ENCODE measurements around the gene AIG1.

Gene AIG1

DNA sequence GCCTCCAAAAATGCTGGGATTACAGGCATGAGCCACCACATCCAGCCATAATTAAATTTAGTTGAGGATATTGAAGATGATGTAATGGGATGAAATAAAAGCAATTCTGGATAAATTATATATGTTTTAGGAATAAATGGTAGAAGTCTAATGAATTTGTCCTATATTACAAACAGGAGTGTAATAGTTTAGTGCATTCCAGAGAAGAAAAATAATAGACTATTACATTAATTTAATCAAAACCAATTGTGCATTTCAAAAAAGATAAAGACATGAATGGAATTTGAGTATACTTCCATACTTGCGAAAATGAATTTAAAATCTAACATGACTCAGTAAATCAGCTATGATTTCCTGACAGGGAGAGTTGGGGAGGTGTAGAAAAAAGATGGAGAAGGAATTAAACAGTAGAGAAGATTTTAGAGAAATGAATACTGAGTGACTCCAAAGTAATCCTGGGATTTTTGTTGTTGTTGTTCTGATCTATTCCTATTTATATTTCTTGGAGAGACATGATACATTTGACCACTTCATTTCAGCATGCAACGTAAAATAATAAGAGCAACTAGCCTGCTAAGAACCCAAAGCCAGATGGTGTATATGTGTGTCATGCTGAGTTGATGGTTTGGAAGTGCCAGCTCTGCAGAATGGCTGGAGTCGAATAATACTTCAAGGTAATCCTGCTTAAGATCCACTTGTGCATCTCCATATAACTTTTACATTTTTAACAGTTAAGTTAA, 67.4 kb downstream of the AIG1 start:
- no peak for DNase-seq (ENCODE audit: low read depth in 2 of 2)

DNA sequence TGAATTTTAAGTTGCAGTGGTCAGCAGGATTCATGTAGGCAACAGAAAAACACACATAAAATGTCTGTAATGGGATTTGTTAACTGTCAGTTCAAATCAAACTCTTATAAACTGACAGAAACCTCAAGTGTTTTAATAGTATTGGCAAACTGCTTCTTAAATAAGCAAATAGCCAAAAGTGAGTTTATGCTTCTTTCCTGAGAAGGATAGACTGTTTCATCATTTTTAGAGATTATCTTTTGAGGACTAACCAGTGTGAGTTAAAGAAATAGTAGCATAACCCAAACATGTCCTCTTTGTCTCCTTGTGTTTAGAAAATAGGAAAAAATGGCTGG, 68.0 kb downstream of the AIG1 start:
- DNase-seq (ENCODE audit: low read depth in 2 of 2) = no peak

- no peak for DNase-seq (ENCODE audit: low read depth in 2 of 2)
Measured at GRCh38 chr6:143130928-143131327, 70.2 kb downstream of the AIG1 start.

DNA sequence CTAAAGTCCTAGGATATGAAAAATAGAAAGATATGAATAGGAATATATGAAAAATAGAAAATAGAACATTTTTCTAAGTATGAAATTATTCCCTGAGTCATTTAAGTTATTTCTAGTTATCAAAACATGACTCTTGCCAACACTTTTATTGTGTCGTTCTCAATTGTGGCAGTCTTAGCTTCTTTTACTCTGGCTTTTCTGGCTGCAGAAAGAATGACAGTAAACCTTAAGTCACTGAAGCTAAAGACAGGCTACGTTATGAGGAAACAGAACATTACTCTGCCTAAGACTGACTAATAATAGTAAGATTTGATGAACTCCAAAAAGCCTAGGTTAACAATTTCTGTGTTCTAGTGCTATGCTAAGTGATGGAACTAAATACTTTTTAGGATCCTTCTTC, 74.6 kb downstream of the AIG1 start:
- DNase-seq (ENCODE audit: low read depth in 2 of 2) = no peak

- DNase-seq (ENCODE audit: low read depth in 2 of 2) = no peak
Measured at GRCh38 chr6:143135797-143136561, 75.3 kb downstream of the AIG1 start.

DNA sequence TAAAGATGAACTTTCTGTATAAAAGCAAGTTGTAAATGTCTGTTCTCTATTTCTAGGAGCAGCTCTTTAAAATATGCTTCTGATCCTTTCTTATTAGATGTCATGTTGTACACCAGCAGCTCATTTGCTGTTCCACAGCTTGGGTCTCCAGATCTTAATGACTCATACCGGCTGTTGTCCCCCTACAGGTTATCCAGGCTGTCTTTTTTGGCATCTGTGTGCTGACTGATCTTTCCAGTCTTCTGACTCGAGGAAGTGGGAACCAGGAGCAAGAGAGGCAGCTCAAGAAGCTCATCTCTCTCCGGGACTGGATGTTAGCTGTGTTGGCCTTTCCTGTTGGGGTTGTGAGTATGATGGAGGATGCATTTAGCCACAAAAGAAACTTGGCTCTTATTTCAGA, 76.0 kb downstream of the AIG1 start:
- DNase-seq (ENCODE audit: low read depth in 2 of 2) = no peak

DNA sequence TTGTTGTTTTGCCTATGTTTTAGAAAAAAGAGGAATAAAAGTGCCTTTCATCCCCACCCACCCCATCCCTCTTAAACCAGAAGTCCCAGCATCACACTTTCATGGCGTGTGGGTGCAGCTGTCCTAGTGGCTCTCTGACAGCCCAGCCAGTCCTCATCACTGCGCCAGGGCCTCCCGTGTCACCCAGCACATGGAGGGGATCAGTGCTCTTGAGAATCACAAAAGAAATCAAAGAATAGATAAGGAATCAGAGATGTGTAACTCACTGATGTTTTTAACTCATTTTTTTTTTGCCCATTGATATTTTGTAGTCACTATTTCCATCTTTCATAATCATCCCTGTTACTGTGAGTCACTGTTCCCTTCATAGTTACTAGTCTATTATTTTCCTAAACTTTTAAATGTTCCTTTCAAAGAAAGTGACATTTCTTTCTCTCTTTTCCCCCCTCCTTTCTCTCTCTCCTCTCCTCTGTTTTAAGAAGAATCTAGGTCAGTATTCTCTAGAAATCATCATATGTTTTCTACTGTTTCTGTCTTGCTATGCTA, 78.6 kb downstream of the AIG1 start:
- DNase-seq (ENCODE audit: low read depth in 2 of 2) = no peak

GRCh38 chr6:143139884-143140283, 79.2 kb downstream of the AIG1 start:
- DNase-seq (ENCODE audit: low read depth in 2 of 2) = peak in 1 of 2 donors; percentile 5

DNA sequence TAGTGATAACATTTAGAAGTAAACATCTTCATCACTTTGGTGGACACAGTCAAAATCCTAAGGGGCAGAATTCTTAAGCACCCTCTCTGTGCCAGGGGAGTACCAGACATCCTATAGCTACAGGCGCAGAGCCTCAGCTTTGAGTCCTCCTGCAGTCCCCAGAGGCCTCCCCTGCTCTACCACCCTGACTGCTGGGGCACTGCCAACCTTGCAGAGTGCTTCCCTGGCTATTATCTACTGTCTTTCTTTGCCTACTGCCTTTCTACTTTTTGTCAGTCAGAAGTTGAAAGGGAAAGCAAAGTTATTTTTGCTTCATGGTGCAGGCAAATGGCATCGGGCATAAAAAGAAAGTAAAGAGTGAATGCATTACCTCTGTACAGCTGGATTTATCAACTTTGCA, 80.1 kb downstream of the AIG1 start:
- DNase-seq (ENCODE audit: low read depth in 2 of 2) = no peak

DNA sequence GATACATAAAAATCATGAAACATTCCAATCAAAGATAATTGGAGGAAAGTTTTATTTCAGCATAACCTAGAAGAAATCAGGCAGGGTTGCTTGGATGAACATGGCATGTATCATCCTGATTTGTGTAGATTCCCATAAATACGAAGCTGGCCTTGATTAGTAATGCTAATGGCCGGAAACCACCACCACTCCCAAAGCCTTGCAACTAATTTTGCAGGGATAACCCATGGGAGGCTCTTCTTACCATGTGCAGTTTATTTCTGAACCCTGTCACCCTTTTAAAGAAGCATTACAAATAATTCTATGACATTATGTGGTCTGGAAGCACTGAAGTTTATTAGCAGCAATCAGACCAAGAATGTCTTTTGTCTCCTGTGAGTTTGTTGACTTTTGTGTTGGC, 80.8 kb downstream of the AIG1 start:
- no peak for DNase-seq (ENCODE audit: low read depth in 2 of 2)

DNA sequence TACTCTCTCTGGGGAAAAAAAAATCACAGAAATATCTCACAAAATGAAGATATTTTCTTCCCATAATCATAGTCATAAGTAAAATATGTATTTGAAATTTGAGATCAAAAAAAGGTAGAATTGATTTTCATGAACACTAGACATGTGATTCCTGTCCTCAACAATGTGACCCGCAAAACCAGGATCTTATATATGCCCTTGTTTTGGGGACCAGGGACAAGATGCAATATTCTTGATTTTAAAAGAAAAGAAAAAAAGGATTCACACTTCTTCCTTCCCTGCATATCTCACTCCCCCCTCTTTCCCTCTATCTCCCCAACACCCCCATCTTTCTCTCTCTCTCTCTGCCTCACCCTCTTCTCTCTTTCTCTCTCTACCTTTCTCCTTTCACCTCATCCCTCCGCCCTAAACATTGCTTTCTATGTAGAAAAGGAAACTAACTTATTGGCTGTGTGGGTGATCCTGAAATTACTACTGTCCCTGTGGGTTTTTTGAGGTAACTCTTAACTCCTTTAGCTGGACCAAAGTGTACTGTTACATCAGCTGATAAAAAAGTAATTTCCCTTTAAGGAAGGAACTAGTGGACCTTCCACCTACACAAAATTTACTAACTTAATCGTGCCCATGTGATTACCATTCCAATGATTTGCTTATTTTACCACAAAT, 85.6 kb downstream of the AIG1 start:
- no peak for DNase-seq (ENCODE audit: low read depth in 2 of 2)

DNA sequence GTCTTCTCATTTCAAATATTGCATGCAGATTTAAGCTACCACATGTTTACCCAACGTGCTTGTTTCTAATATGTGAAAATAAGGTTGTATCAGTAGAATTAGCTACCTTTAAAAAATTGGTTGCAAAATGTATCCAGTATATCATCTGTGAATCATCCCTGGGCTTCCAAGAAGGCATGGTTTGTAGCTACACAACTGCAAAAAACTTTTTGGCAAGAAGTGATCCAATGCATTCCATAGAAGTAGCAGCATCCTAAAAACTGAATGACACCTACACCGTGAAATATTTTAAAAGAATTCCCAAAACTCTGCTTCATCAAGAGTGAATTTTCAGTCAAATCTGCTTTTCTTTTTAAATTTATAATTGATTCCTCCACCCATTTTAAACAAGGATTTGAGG, 89.1 kb downstream of the AIG1 start:
- no peak for DNase-seq (ENCODE audit: low read depth in 2 of 2)

- DNase-seq (ENCODE audit: low read depth in 2 of 2) = no peak
Measured at GRCh38 chr6:143150281-143150680, 89.6 kb downstream of the AIG1 start.

- DNase-seq (ENCODE audit: low read depth in 2 of 2) = no peak
Measured at GRCh38 chr6:143151381-143151780, 90.7 kb downstream of the AIG1 start.

- no peak for DNase-seq (ENCODE audit: low read depth in 2 of 2)
Measured at GRCh38 chr6:143155681-143156080, 95.0 kb downstream of the AIG1 start.

DNA sequence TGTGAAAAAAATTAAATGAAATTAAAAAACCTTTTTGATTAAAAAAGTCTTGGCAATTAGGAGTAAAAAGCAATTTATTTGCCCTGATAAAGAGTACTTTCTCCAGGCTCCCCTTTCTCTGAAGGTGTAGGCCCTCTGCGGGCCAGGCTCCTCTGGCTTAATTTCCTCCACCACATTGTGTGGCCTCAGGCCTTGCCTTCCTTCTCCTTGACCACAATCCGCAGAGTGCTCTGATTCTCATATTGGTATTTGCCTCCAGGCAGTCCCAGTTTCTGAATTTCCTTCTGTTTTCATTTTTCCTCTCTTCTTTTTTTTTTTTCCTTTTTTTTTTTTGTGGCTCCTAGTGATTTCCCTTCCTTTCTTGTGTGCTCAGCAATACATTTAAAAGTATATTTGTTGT, 96.4 kb downstream of the AIG1 start:
- no peak for DNase-seq (ENCODE audit: low read depth in 2 of 2)

GRCh38 chr6:143158113-143158581, 97.5 kb downstream of the AIG1 start:
- no peak for DNase-seq (ENCODE audit: low read depth in 2 of 2)

- DNase-seq (ENCODE audit: low read depth in 2 of 2) = no peak
Measured at GRCh38 chr6:143159001-143159400, 98.3 kb downstream of the AIG1 start.

DNA sequence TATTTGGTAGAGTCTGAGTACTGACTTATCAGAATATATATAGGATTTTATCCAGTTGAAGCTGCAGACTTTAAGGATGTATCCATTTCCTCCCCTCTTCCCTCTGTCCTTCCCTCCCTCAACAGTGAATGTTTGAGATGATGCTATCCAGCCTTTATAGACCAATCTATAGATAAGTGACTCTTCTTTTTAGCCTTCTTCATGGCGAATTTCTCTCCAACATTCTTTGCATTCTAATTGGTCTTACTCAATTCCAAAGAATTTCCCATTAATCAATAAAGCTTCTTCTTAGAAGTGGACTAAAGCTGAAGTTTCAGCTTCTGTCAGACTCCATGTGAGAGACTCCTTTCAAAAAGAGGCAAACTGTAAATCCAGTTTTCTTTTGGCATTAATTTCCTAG, 99.3 kb downstream of the AIG1 start:
- DNase-seq (ENCODE audit: low read depth in 2 of 2) = no peak

- no peak for DNase-seq (ENCODE audit: low read depth in 2 of 2)
Measured at GRCh38 chr6:143160439-143161220, 99.9 kb downstream of the AIG1 start.

- DNase-seq (ENCODE audit: low read depth in 2 of 2) = no peak
Measured at GRCh38 chr6:143163621-143164020, 102.9 kb downstream of the AIG1 start.

Measured in activated CD8-positive, alpha-beta memory T cell treated with anti-CD3 and anti-CD28 coated beads for 4 hours (primary cell).